OCI-LY7 (cell line): Measurements from ENCODE around the gene SERP2.

Experiments
- CTCF ChIP-seq: fragments of 200-600 bp; sonication (generic); conservative IDR thresholded peaks from 2 replicates; pipeline ENCODE4 v1.5.1; 2014; ENCODE audit warnings: mild to moderate bottlenecking, antibody characterized with exemption, low read length, moderate library complexity, mixed read lengths
- EZH2phosphoT487 ChIP-seq: fragments of 200-600 bp; sonication (generic); IDR thresholded peaks from 2 replicates; pipeline ENCODE4 v1.6.1; 2018; ENCODE audit warnings: low read depth, borderline replicate concordance, mild to moderate bottlenecking, mixed run types, antibody characterized with exemption, low read length, moderate library complexity, mixed read lengths

DNA sequence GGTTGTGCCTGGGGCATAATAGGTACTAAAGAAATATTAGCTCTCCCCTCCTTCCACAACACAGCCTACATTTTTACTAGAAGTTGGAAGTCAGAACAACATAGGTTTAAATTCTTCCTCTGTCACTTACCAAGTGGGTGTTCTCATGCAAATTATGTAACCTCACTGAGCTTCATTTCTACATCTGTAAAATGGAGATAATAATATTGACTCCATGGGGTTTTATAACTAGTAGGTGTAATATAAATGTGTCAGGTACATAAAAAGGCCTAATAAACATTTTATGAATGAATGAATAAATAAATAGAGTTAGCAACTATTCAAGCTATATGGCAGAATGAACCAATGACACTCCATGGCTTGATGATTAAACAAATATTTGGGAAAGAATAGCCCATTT is 27.1 kb upstream of the SERP2 start:
- TF ChIP-seq CTCF = no peak
- TF ChIP-seq EZH2phosphoT487 = no peak
